ENCODE measurements around the gene EFNB1.

Gene EFNB1

DNA sequence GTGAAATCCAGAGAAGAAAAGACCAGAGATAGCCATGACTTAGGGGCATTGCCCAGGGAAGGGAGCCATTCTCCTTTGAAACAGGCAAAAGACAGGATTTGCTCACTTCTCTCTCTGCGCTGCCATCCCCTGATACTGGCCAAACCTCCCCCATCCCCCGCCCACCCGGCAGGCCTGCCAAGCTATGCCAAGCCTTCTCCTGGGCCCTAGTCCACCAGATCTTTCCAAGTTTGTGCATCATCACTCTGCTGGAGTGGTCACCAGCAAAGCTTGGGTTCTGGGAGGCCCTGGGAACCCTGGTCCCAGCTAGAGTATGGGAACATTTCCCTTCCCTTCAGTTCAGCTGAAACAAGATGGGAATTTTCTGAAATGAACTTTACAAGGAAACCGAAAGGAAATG, 18.4 kb downstream of the EFNB1 start:
- FAIRE-seq: no peak
- TF ChIP-seq, protein P1, sequence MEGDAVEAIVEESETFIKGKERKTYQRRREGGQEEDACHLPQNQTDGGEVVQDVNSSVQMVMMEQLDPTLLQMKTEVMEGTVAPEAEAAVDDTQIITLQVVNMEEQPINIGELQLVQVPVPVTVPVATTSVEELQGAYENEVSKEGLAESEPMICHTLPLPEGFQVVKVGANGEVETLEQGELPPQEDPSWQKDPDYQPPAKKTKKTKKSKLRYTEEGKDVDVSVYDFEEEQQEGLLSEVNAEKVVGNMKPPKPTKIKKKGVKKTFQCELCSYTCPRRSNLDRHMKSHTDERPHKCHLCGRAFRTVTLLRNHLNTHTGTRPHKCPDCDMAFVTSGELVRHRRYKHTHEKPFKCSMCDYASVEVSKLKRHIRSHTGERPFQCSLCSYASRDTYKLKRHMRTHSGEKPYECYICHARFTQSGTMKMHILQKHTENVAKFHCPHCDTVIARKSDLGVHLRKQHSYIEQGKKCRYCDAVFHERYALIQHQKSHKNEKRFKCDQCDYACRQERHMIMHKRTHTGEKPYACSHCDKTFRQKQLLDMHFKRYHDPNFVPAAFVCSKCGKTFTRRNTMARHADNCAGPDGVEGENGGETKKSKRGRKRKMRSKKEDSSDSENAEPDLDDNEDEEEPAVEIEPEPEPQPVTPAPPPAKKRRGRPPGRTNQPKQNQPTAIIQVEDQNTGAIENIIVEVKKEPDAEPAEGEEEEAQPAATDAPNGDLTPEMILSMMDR (IDR thresholded peaks at IDR 0.05; ENCODE audit: insufficient read depth, missing control alignments): no peak
- DNase-seq (ENCODE audit: insufficient read length, low spot score): no peak

DNA sequence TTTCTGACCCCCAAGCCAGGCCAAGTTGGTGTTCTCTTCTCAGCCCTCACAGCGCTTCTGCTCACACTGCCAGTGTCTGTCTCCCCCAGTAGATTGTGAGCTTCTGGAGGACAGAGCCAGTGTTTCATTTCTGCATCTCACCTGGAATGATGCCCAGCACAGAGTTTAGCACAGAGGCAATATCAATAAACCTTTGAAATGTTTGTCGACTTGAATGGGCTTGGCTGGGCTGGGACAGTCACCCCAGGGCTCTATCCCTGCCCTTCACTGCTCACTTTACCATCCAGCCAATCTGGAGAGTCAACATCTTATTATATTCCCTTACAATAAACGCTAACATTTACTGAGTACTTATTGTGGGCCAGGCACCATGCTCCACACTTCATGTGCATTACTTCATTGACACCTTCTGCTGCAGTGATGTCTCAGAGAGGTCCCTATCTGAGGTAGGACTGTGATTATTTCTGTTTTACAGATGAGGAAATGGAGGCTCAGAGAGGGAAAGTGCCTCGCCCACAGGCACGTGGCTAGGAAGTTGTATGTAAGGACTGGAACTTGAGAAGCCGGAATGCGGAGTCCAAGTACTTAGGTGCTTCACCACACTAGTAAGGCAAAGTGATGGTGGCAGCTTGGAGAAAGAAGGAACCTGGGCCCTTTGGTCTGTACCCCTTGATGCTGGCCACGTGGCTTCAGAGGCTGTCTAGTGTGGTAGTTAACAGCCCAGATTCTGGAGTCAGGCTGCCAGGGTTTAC, 19.5 kb downstream of the EFNB1 start:
- FAIRE-seq (no peak), DNase-seq (ENCODE audit: insufficient read length, low spot score) (no peak)
- TF ChIP-seq, protein P1 (IDR thresholded peaks at IDR 0.05; ENCODE audit: insufficient read depth, missing control alignments): no peak

GRCh38 chrX:68851082-68851481, 22.3 kb downstream of the EFNB1 start:
- TF ChIP-seq, protein P1 (IDR thresholded peaks at IDR 0.05; ENCODE audit: insufficient read depth, missing control alignments): no peak
- DNase-seq (ENCODE audit: insufficient read length, low spot score) (no peak), FAIRE-seq (no peak)

- FAIRE-seq (no peak), DNase-seq (ENCODE audit: insufficient read length, low spot score) (no peak)
- TF ChIP-seq, protein P1 (IDR thresholded peaks at IDR 0.05; ENCODE audit: insufficient read depth, missing control alignments): no peak
Measured at GRCh38 chrX:68852046-68852445, 23.2 kb downstream of the EFNB1 start.

DNA sequence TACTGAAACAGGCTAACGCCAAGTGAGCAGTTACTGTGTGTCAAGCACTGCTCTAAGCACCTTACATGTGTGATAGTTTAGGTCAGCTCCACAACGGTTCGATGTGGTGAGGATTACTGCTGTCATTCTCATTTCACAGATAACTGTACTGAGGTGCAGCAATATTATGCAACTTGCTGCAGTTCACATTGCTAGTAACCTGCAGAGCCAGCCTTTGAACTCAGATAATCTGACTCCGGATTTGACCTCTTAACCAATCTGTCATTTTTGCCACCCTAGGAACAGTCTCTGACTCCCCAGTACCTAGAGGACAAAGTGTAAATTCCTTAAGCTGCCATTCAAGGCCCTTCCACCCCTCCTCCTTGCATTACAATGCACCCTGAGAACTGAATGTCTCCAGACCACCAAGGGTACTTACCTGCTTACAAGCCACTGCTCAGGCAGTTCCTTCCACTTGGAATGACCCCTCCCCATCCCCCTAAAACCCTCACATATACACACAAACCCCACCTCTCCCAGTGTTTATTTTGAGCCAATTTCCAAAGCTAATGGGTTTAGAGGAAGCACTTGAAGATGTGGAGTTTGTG, 24.9 kb downstream of the EFNB1 start:
- no peak for DNase-seq (ENCODE audit: insufficient read length, low spot score)
- TF ChIP-seq, protein P1 (IDR thresholded peaks at IDR 0.05; ENCODE audit: insufficient read depth, missing control alignments): no peak
- FAIRE-seq: no peak

- FAIRE-seq: no peak
- DNase-seq (ENCODE audit: insufficient read length, low spot score): no peak
- TF ChIP-seq, protein P1 (IDR thresholded peaks at IDR 0.05; ENCODE audit: insufficient read depth, missing control alignments): no peak
Measured at GRCh38 chrX:68865300-68865699, 36.5 kb downstream of the EFNB1 start.

DNA sequence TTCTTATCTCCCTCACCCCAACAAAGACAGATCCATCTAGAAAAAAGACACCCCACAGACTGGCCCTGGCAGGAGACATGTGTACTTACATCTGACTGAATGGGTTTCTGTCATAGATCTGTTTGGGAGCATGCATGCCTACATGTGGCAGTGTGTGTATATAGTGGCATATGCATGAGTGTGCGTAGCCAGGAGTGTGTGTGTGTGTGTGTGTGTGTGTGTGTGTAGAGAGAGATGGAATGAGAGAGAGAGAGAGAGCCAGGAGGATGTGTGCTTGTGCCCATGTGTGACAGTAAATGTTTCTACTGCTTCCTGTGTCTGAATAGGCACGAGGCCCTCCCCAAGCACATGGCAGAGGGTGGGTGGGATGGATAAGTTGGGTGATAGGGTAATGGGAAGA, 37.1 kb downstream of the EFNB1 start:
- no peak for DNase-seq (ENCODE audit: insufficient read length, low spot score)
- FAIRE-seq: no peak
- TF ChIP-seq, protein P1 (IDR thresholded peaks at IDR 0.05; ENCODE audit: insufficient read depth, missing control alignments): no peak
